Endodermal cell (in vitro differentiated cells): ENCODE measurements around the gene CDCP2. TPM values are rescaled to one million over a fixed set of nuclear protein-coding genes. Genes with fewer than 3 reads are reported as not detected.
A peak's percentile ranks its signal among the peaks of the same experiment; 100 is the strongest.

Experiments used
- DNase-seq: peaks from one replicate; pipeline ENCODE4 v3.0.0-alpha.2; 2017
- H3K27ac ChIP-seq: 2 replicates; pipeline ENCODE4 v1.5.1; 2013; ENCODE audit warnings: mild to moderate bottlenecking, low read depth, low read length, moderate library complexity
- H3K27me3 ChIP-seq: 2 replicates; pipeline ENCODE4 v1.6.1; 2013; ENCODE audit warnings: mild to moderate bottlenecking, low read length, moderate library complexity; ENCODE audit not compliant: insufficient read depth, control insufficient read depth, poor library complexity, severe bottlenecking
- H3K36me3 ChIP-seq: 2 replicates; pipeline ENCODE4 v1.7.0; 2013; ENCODE audit warnings: mild to moderate bottlenecking, low read length, moderate library complexity; ENCODE audit not compliant: control insufficient read depth, insufficient read depth
- H3K4me1 ChIP-seq: one replicate; pipeline ENCODE4 v1.7.0; 2013; ENCODE audit warnings: low read length; ENCODE audit not compliant: control insufficient read depth, insufficient read depth
- H3K4me3 ChIP-seq: 2 replicates; pipeline ENCODE4 v1.5.1; 2013; ENCODE audit warnings: mild to moderate bottlenecking, low read length, moderate library complexity
- H3K9ac ChIP-seq: 2 replicates; pipeline ENCODE4 v1.6.1; 2013; ENCODE audit warnings: mild to moderate bottlenecking, low read length, moderate library complexity; ENCODE audit not compliant: poor library complexity, severe bottlenecking; ENCODE audit errors: extremely low read depth
- H3K9me3 ChIP-seq: 2 replicates; pipeline ENCODE4 v1.6.1; 2013; ENCODE audit warnings: mild to moderate bottlenecking, low read length, moderate library complexity; ENCODE audit not compliant: control insufficient read depth
- H3K27ac Mint-ChIP-seq: 2 replicates; pipeline ENCODE4 v1.8.0; 2020; ENCODE audit warnings: mixed read lengths
- H3K27me3 Mint-ChIP-seq: 2 replicates; pipeline ENCODE4 v1.8.0; 2021; ENCODE audit warnings: mild to moderate bottlenecking, mixed read lengths; ENCODE audit not compliant: insufficient read depth
- H3K36me3 Mint-ChIP-seq: 2 replicates; pipeline ENCODE4 v1.8.0; 2020; ENCODE audit warnings: low read depth, mixed read lengths
- H3K4me1 Mint-ChIP-seq: 2 replicates; pipeline ENCODE4 v1.8.0; 2020; ENCODE audit warnings: mixed read lengths
- H3K4me3 Mint-ChIP-seq: 2 replicates; pipeline ENCODE4 v1.8.0; 2020; ENCODE audit warnings: mild to moderate bottlenecking, moderate library complexity, mixed read lengths
- H3K9me3 Mint-ChIP-seq: 2 replicates; pipeline ENCODE4 v1.8.0; 2020; ENCODE audit warnings: mild to moderate bottlenecking, mixed read lengths
- WGBS, 2 experiments: methylation state at CpG; one replicate each; pipeline versions ENCODE4 v1.1.5 to v1.1.7; 2013; ENCODE audit warnings: missing lambda C conversion rate in 2 of 2, mixed read lengths in 1 of 2; ENCODE audit not compliant: insufficient coverage in 1 of 2, insufficient read length in 1 of 2; 5-methylcytosine and 5-hydroxymethylcytosine counted together
- total RNA-seq, 2 donors: library from RNA; stranded (reverse); fragmentation: NEBNext Ultra II Directional in 1 of 2; extraction: Animal tissue kit (Norgen Biotek cat#: 25700) in 1 of 2; gene quantifications; 2 replicates in 1 of 2; 3 replicates in 1 of 2; pipeline ENCODE4 v1.2.1, GENCODE V29; 2021
- TF ChIP-seq, protein P1 (sequence below): fragments of 200-600 bp; sonication (generic); conservative IDR thresholded peaks from 2 replicates; pipeline ENCODE4 v1.5.0; 2021; ENCODE audit warnings: antibody characterized with exemption, mild to moderate bottlenecking

Gene CDCP2
- total RNA-seq, 2 donors from 2014 or later: not detected

GRCh38 chr1:54099061-54099610 lies 53.7 kb downstream of the CDCP2 start:
- no peak overlapping the region for H3K27ac ChIP-seq
- no peaks in the 10 kb centered on the region for H3K9me3 Mint-ChIP-seq
- 89 to 100% methylated on average over 5 to 6 of the region's 6 CpGs for WGBS, 2 experiments
- no peak overlapping the region for H3K27ac Mint-ChIP-seq
- H3K9me3 ChIP-seq: no peaks in the 10 kb centered on the region
- peaks cover 35% of the 10 kb centered on the region for H3K4me1 Mint-ChIP-seq
- DNase-seq: no peak
- H3K9ac ChIP-seq: no peak overlapping the region
- no peaks in the 10 kb centered on the region for H3K27me3 ChIP-seq
- TF ChIP-seq, protein P1, sequence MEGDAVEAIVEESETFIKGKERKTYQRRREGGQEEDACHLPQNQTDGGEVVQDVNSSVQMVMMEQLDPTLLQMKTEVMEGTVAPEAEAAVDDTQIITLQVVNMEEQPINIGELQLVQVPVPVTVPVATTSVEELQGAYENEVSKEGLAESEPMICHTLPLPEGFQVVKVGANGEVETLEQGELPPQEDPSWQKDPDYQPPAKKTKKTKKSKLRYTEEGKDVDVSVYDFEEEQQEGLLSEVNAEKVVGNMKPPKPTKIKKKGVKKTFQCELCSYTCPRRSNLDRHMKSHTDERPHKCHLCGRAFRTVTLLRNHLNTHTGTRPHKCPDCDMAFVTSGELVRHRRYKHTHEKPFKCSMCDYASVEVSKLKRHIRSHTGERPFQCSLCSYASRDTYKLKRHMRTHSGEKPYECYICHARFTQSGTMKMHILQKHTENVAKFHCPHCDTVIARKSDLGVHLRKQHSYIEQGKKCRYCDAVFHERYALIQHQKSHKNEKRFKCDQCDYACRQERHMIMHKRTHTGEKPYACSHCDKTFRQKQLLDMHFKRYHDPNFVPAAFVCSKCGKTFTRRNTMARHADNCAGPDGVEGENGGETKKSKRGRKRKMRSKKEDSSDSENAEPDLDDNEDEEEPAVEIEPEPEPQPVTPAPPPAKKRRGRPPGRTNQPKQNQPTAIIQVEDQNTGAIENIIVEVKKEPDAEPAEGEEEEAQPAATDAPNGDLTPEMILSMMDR: no peak
- no peak overlapping the region for H3K4me3 ChIP-seq
- H3K36me3 ChIP-seq: no peaks in the 10 kb centered on the region
- peaks cover 7% of the 10 kb centered on the region for H3K36me3 Mint-ChIP-seq
- no peaks in the 10 kb centered on the region for H3K4me1 ChIP-seq
- no peaks in the 10 kb centered on the region for H3K27me3 Mint-ChIP-seq
- H3K4me3 Mint-ChIP-seq: no peak overlapping the region

- Histone ChIP-seq H3K4me3 (no peak overlapping the region), H3K27ac (no peak overlapping the region), H3K4me1 (no peaks in the 10 kb centered on the region), H3K27me3 (no peaks in the 10 kb centered on the region), H3K9me3 (no peaks in the 10 kb centered on the region), H3K36me3 (no peaks in the 10 kb centered on the region), H3K9ac (no peak overlapping the region)
- Mint-ChIP-seq H3K4me1 (peaks cover 35% of the 10 kb centered on the region), H3K36me3 (peaks cover 4% of the 10 kb centered on the region), H3K27me3 (no peaks in the 10 kb centered on the region), H3K4me3 (no peak overlapping the region), H3K9me3 (no peaks in the 10 kb centered on the region), H3K27ac (peak overlapping the region; percentile 23)
- TF ChIP-seq, protein P1: no peak
- 53 to 100% methylated on average over 1 to 7 of the region's 7 CpGs for WGBS, 2 experiments
- peak; percentile 63 for DNase-seq
Measured at GRCh38 chr1:54096877-54097240, 55.9 kb downstream of the CDCP2 start.

DNA sequence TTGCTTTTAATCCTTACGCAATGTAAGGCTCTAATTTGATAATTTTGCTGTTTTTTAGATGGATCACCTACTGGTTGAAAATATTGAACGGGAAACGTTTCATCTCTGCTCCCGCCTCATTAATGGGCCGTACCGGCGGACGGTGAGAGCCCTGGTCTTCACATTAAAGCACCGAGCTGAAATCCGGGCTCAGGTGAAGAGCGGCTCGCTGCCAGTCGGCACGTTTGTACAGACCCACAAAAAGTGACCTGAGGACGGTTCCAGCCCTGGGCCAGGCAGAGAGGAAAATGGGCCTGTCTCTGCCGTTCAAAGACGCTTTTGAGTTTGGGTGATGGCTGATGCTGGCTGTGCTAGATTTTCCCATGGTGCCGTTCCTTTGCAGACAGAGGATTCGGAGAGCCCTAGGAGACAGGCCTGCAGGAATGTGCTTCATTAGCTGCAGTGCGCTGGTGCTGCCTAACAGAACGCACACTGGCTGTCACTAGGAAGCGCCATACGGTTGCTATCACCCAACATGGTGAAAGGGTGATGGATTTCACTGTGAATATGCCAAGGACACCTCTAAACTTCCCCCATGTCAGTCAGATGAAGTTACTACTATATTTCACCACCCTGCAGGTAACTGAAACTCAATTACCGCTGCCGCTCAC lies 56.4 kb downstream of the CDCP2 start:
- no peak overlapping the region for H3K4me3 ChIP-seq

More for the DNA sequence above, 56.4 kb downstream of the CDCP2 start:
- Histone ChIP-seq H3K36me3 (no peaks in the 10 kb centered on the region), H3K9ac (no peak overlapping the region), H3K27me3 (no peaks in the 10 kb centered on the region), H3K9me3 (no peaks in the 10 kb centered on the region), H3K4me1 (no peaks in the 10 kb centered on the region), H3K27ac (no peak overlapping the region)
- 86 to 89% methylated on average over 13 to 25 of the region's 25 CpGs for WGBS, 2 experiments
- H3K27ac Mint-ChIP-seq: peak overlapping the region; percentile 23
- H3K4me1 Mint-ChIP-seq: peaks cover 35% of the 10 kb centered on the region
- no peak for DNase-seq
- peaks cover 3% of the 10 kb centered on the region for H3K36me3 Mint-ChIP-seq
- no peaks in the 10 kb centered on the region for H3K9me3 Mint-ChIP-seq
- H3K4me3 Mint-ChIP-seq: no peak overlapping the region
- TF ChIP-seq, protein P1: no peak
- H3K27me3 Mint-ChIP-seq: no peaks in the 10 kb centered on the region
